SU-DHL-6 (cell line): ENCODE results near the gene AREG.

Experiments
- CTCF ChIP-seq: fragments of 200-600 bp; sonication (generic); IDR thresholded peaks from one replicate; pipeline ENCODE4 v1.5.1; 2017; ENCODE audit warnings: antibody characterized with exemption, mild to moderate bottlenecking, low read length, moderate library complexity; ENCODE audit not compliant: insufficient read depth, poor library complexity, severe bottlenecking
- EZH2phosphoT487 ChIP-seq: fragments of 200-600 bp; sonication (generic), shearing (Covaris generic); conservative IDR thresholded peaks from 2 replicates; pipeline ENCODE4 v1.6.1; 2018; ENCODE audit warnings: mild to moderate bottlenecking, antibody characterized with exemption, low read length, moderate library complexity, mixed read lengths

- TF ChIP-seq CTCF (no peak), EZH2phosphoT487 (no peak)
Measured at GRCh38 chr4:74456056-74456744, 11.3 kb downstream of the AREG start.
